NCI-H526 treated with DMSO at 0.1 percent for 48 hours (cell line): ENCODE measurements around the gene SERINC5.
"Not testable (repeated sequence)": the region's sequence is repeated elsewhere in the genome, so short reads cannot be mapped to it uniquely, and the experiment has no call there.

ENCODE experiments used
- DNase-seq: peaks from one replicate; lab custom pipeline; 2025; lab: John Stamatoyannopoulos, UW

The SERINC5 gene

DNA sequence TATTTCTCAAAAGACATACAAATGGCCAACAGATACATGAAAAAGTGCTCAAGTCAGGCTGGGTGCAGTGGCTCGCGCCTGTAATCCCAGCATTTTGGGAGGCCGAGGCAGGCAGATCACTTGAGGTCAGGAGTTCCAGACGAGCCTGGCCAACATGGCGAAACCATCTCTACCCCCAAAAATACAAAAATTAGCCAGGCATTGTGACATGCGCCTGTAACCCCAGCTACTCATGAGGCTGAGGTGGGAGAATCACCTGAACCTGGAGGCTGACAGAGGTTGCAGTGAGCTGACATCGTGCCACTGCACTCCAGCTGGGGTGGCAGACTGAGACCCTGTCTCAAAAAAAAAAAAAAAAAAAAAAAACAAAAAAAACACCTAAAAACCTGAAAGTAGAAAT, 119.0 kb downstream of the SERINC5 start:
- not testable (repeated sequence) for DNase-seq

DNA sequence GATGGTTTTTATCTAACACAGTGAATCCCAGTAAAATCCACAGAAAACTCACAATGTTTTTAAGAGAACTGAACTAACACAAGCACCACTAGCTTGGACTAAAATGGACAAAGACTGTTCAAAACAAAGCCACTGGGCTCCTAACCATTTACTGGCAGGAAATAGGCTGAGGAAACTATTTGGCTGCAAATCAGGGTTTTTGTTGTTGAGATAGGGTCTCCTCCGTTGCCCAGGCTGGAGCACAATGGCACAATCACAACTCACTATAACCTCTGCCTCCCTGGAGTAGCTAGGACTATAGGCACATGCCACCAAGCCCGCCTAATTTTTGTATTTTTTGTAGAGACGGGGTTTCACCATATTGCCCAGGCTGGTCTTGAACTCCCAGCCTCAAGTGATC, 121.0 kb downstream of the SERINC5 start:
- DNase-seq, result no peak

DNA sequence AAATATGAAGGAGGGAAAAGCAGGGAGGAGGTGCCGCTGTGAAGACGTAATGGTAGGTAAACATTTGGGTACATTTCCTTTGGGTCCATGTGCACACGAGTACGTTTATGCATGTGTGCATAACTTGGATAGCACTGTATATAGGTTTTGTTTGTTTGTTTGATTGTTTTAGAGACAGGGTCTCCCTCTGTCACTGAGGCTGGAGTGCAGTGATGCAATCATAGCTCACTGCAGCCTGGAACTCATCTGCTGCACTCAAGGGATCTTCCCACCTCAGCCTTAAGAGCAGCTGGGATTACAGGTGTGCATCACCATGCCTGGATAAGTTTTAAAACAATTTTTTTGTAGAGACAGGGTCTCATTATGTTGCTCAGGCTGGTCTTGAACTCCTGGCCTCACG, 126.7 kb downstream of the SERINC5 start:
- DNase-seq, result no peak

DNA sequence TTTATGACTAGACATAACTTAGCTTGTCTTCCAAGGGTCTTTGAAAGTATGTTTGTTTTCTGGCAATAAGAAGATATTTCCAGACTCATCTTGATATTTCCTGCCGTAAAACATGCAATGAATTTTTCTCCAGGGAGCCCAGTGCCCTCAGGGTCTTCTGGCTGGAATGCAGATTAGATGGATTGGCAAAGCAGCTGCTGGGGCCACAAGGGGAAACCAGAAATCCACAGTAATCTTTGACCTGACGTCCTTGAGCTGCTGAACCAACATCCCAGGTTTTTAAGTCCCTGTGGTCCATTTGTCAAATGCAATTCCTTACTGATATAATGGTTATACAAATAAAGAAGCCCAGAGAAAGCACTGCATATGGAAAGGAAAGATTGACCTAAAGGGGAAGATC, 127.7 kb downstream of the SERINC5 start:
- DNase-seq, result no peak

DNA sequence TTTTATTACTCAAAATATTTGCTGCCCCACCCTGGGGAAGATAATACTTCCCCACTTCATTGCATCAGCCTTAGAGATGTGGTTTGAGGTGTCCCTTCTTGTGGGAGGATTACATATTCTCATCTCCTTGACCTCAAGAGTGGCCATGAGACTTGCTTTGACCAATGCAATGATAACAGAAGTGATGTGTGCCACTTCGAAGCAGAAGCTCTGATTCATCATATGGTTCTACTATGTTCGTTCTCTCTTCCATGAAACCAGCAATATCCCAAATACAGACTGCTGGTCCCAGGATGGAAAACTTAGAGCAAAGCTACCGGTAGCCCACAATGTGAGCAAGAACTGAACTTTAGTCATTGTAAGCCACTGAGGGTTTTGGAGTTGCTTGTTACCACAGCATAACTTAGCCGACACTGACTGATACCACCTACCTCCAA, 128.7 kb downstream of the SERINC5 start:
- DNase-seq, result no peak

DNA sequence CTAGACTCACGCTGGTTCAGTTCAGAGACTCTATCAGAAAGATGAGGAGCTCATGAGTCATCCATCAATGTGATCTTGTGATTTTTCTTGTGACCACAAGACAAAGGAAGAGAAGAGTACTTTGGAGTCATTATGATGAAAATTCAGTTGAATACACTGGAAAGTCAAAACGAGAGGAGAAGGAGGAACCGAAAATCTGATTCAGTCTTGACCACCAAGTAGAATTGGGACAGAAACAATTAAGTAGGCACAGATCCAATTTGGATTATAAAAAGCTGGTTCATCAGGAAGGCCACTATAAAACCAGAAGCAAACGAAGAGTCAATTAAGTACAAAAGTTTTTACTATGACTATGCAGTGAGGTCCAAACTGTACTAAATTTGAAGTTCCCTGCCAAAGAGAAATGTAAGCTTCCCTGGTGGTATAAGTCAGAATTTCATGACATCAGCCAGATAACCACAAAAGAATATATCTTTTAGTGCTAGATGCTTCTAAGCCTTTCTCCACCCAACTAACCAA, 129.8 kb downstream of the SERINC5 start:
- DNase-seq, result no peak

DNA sequence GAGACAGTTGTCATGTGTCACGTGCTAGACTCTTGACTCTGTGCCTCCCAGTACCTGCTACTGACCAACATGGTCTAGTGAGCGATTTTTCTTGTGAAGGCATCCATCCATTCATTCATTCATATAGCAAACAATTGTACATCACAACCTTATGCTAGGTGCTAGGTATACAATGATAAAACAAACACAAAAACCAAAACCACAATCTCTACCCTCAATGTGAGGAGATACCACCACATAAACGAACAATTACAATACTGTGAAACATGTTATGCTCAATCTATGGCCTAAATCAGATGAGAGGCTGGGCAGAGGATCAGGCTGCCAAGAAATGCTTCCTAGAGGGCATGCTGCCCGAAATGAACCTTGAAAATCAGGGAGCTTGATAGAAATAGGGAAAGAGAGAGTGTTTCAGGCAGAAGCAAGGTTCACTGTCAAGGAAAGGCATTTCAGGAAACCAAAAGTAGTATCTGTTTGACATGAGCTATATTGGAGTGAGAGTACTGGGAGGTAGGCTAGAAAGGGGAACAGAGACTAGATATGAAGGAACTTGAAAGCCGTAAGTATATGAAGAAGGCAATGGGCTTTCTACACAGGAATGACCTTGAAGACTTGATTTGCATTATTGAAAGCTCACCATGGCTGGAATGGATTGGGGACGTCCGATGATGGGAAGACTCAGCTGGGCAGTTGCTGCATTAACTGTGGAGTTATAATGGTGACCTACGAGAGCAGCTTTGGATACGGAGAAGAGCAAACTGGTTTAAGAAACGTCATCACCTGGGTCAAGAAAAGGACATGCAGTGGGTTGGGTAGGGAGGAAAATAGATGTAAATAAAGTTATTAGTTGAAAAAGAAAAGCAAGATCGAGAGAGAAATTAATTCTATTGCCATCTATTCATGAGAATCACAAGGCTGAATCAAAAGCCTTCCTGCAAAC, 130.6 kb downstream of the SERINC5 start:
- DNase-seq, result no peak

DNA sequence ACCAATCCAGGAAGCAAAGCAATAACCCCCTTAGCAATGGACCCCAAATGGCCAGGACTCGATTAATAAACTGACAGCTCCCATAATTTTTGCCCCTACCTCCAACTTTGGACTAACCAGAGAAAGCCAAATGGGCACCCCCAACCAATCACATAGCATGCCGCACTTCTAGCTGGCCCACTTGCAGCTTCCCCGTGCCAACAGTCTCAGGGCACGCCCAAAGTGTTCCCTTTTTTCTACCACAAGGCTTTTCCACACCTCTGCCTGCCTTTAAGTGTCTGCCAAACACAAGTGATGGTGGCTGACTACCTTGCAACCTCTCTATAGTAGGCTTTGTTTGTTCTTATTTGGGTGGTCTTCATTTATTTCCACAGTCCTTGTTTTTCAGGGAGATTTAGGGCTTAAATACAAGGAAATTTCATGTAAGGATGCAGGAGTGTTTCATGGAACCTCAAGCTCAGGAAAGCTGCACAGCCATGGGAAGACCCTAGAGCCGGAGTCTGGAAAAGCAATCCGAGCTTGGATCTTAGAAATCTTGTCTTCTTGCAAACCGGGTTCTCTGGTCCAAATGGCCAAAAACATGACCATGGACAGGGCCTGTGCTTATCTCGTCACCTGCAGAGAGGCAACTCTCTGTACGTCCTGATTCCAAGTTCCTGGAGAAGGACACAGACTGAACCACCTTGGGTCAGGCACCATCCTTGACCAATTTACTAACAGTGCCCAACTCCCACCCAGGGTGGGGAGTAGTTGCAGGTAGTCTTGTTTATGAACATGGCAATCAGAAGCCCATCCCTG, 131.5 kb downstream of the SERINC5 start:
- no peak for DNase-seq

DNA sequence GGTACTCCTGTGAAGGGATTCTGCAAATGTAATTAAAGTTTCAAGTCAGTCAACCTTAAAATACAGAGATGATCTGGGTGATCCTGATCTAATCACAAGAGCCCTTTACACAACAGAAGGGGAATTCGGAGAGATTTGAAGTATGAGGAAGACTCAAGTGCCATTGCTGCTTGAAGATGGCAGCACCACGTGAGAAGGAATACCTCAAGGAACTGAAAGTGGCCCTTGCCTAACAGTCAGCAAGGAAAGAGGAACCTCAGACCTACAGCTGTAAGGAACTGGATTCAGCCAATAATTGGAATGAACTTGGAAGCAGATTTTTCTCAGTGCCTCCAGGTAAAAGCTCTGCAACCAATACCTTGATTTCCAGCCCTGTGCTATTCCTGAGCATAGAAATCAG, 133.3 kb downstream of the SERINC5 start:
- DNase-seq, result no peak

DNA sequence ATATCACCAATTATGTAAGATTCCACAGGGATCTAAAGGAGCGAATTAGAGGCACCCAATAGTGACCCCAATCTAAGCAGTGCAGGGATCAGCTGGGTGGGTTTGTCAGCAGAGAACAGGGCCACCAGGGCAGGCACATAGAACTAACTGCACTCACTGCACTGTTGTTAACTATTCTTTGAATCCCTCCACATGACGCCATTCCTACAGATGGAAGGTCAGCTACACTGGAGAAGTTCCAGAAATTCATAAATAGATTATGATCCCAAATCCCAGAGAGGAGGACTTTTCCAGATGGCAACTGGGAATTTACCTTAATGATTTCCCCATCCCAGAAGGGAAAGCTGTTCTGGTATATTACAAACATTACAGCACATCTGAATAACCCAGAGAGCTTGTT, 136.5 kb downstream of the SERINC5 start:
- no peak for DNase-seq

DNA sequence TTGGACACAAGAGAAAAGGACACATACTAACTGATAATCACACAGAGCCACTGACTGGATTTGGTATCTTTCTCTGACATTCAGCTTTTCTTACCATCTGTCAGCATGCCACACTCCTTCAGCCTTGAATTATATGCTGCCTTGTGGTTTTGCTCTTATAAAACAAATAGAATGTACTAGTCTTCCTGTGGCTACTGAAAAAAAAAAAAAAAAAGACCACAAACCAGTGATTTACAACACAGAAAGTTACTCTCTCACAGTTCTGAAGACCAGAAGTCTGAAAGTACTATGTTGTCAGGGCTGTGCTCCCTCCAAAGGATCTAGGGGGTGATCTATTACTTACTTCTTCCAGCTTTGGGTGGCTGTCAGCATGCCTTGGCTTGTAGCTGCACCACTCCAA, 138.4 kb downstream of the SERINC5 start:
- no peak for DNase-seq

DNA sequence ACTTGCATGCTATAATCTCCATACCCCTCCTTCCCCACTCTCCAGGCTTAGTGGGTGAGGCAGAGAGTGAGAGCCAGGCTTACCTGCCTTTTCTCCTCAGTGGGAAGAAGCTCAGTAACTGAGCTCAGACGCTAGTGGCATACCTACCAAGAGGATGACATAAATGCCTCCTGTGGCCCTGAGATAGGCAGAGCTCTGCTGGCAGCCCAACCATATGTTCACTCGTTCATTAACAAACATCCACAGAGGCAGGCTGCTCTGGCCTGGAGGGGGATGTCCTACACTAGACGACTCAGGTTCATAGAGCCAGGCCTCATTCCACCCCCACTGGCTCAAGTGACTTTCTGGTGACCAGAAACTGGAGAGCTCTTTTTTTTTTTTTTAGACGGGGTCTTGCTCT, 139.4 kb downstream of the SERINC5 start:
- no peak for DNase-seq

DNA sequence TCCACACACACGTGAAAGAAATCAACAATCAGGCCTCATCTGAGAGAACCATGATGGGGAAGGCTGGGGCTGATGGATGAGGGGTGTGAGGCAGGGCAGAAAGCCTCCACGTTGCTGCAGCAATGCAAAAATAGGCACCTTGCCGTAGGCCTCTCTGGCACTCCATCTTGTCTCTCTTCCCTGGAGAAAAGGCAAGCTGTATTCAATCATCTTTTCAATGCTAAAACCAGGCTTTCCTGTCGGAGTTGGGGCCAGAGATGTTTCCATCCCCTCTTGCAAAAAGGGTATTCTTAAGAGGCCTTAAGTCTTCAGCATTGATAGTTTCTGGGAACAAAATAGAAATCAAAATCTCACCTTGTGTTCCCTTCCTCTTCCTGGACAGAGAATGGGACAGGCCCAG, 139.8 kb downstream of the SERINC5 start:
- no peak for DNase-seq

DNA sequence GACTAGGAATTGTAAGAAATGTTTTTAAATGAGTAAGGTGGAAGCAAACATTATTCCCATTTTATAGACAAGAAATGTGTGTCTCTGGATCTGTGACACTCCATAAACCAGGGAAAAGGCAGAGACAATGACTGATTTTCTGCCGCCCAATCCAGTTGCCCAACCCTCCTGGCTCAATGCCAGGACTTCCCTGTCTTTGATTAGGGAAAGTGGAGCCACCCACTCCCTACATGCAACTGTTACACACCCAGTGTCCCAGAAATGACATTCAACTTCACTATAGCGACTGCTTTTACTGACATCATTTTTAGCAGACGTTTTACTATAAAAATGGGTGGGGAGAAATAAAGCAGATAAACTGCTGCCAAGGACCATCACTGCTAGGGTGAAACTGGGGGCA, 141.0 kb downstream of the SERINC5 start:
- no peak for DNase-seq

DNA sequence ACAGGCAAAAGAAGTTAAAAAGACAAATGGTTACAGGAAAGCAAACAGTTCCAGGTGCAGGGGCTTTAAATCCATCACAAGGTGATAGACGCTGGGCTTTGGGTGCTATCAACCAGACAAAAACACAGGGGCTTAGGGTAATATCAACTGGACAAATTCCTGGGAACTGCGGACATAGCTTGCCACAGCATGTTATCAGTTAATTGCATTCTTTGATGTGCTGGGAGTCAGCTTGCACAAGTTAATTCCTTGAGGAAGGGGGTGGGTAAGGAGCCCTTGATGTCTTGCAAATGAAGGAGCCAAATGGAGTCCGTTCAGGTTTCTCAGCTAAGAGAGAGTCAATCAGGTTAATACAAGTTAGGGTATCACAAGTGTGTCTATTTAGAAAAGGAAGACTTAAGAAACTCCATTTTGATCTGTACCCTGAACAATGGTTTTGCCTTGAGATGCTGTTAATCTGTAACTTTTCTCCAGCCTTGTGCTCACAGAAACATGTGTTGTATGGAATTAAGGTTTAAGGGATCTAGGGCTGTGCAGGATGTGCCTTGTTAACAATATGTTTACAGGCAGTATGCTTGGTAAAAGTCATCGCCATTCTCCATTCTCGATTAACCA, 144.4 kb downstream of the SERINC5 start:
- DNase-seq, result not testable (repeated sequence)

DNA sequence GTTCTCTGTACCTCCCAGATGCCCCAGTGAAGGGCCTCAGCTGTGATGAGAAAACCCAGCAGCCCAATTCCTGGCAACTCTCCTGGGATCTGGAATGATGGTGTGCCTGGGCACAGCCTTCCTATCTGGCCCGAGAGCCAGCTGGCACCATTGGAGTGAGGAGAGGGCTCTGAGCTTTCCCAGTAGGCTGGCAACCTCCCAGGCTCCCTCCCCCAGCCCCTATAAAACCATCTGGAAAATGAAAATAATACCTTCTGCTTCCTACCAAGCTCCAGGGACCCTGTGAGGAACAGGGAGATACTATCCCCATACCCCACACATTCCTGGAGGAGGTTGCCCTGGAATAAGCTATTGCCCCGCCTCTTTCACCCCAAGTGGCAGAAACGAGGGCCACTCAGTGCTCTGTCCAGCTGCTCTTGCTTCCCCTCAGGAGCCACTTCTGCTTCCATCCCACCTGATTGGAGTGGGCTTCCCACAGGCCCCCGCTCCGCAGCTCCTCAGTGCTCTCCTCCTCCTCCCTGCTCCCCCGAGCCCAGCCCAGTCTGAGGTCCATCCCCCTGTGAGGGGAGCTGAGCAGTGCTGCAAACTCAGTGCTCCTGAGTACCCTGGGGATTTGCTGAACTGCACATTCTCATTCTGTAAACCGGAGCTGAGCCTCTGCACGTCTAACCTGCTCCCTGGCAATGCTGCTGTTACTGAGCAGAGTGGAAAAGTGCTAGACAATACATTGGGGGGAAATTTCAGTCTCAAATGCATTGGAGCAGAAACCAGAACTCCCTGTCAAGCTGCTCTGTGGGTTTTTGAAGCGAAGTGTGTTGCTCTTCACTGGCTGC, 146.0 kb downstream of the SERINC5 start:
- DNase-seq, result no peak

DNA sequence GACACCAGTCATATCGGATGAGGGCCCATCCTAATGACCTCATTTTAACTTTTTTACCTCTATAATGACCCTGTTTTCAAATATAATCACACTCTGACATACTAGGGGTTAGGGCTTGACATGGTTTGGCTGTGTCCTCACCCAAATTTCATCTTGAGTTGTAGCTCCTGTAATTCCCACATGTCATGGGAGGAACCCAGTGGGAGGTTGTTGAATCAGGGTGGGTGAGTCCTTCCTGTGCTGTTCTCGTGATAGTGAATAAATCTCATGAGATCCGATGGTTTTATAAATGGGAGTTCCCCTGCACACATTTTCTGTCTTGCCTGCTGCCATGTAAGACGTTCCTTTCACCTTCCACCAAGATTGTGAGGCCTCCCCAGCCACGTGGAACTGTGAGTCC, 148.9 kb downstream of the SERINC5 start:
- DNase-seq, result no peak

DNA sequence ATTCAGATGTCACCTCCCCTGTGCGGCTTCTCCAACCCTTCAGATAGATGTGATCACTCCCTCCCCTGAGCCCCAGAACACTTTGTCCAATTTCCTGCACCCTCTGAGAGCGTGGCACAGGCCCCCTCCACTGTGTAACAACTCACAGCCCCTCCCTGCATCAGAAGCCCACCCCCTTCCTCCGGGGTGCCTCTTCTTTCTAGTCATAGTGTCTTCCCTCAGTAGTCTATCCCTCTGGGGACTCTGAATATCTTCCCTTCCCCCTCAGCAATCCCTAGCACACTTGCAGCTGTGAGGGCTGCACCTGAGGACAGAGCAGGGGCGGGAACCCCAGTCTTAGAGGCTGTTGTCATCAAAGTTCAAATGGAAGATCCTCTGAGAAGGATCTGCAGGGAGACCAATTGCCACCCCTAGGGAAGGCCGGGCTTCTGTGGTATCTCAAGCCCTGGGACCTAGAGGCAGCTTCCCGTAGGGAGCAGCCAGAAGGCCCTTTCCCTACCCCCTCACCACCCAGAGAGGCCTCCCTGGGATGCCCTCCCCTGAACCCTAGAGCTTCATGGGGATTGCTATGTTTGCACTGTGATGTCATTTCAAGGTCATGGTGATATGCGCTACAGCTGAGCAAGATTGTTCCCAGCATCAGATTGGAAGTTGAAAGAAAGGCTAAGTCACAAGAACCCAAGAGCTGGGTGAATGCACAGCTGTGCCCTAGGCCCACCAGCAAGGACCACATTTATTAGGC, 150.0 kb downstream of the SERINC5 start:
- no peak for DNase-seq

DNA sequence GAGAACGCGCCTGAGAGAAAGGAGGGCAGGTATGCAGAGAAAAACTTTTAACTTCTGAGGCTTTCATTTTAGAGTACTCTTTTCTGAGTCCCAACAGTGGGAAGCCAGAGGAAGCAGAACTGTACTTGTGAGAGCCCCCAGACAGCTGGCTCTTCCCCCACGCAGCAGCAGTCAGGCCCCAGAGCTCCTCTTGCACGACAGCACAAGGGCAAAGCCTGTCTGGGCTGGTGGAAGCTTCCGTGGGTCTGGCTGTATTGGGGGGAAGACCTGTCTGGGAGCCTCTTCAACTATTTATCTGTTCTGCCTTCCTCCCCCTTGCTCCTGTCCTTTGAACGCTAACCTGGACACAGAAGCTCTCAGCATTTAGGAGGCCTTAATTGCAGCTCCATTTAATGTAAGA, 152.5 kb downstream of the SERINC5 start:
- DNase-seq, result no peak

DNA sequence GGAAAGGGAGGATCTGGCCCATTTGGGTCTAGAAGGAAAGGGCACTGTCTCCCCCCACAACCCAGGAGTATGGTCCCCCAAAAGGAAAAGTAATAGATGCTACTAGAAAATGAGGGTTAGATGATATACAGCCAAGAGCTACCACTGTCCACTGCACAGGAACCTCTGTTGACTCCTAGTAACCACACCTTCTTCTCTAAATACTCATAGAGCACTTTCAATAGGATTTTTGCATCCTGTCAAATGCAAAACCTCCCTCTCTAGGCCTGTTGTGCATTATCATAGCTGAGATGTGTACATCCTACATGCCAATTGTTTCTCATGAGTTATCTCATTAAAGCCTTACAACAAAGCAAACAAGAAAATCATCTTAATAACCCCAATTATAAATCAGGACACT, 153.9 kb downstream of the SERINC5 start:
- no peak for DNase-seq

DNA sequence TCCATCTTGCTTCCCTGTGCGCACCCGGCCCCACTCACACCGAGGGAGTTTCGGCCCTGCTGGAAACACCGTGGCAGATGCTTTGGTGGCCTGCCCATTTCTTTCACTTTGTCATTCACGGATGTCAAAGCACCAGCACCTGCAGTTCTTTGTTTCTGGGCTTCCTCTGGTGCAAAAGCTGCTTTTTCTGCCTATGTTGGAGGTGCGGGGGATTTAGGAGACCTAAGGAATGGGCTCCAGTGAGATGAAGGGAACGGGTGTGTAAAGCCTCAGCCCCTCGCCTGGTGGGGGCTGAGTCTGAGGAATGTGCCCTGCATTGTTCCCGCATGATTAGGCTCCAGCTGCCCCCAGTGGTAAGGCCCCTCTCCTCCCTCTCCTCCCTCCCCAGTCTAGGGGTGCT, 158.4 kb downstream of the SERINC5 start:
- no peak for DNase-seq
